HG03139 (cell line): ENCODE measurements around the gene EGFR.

Experiments
- ATAC-seq: cut with Tn5 transposase; IDR thresholded peaks from one replicate; pipeline ENCODE4 v1.9.1; 2021; ENCODE audit not compliant: unreplicated experiment

EGFR gene

DNA sequence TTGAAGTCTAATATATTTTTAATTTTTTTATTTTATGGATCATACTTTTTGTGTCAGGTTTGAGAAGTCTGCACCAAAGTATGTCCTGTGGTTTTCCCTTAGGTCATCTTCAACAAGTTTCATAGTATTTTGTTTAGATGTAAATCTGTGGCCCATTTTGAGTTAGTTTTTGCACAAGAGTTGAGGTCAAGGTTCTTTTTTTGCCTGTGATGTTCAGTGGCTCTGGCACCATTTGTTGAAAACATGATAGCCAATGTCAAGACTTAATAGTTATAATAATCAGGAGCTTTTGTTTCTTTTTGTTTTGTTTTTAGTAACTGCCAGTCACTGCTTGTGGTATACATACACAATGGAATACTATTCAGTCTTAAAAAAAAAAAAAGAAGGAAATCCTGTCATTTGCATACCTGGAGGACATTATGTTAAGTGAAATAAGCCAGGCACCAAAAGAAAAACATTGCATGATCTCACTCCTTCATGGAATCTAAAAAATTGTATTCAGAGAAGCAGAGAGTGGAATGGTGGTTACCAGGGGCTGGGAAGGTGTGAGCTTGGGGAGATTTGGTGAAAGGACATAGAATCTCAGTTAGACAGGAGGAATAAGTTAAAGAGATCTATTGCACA, 61.3 kb downstream of the EGFR start:
- ATAC-seq, result no peak

DNA sequence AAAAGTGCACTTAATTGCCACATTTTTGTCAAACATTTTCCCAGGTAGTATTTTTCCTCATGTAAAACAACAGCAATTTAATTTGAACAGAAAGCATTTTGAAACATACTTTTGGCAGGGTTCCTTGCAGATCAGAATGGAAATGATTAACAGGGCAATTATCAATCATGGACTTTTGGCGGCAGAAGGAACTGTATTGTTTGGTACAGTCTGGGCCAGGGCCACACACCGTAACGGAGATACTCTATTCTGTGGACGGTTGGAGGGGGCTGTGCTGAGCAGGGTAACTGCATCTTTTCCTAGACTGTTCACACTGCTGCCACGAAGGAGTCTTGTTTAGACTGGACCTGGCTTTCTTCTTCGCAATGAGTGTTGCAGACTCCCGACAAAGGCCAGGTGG, 62.3 kb downstream of the EGFR start:
- no peak for ATAC-seq

DNA sequence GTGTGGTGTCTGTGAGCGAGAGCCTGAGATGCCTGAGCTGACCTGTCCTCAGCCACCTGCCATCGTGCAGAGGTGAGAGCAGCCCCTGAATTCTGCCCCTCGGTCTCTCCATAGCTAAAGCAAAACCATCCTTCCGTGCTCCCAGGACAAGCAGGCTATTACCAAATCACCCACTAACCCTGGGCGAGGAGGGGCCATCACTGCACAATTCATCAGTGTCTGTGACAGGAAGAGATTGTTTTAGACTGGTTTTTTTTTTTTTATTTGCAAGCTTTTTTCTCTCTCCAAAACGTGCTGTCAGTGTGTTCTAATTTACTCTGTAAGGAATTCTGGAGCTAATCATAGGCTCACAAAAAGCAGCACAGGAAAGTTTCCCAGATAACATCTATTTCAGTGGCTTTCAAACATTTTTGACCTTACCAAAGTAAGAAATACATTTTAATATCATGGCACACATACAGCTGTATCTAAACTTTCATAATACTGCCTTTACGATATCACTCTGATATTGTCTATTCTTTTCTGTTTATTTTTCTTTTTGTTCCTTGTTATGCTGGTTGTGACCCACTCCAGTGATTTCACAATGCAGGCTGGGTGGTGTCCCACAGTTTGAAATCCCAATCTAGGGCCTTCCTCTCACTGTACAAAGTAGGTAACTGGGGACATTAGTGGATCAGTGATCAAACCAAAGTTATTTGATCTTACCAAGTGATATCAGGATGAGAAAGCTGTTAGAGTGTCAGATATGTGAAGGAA, 62.8 kb downstream of the EGFR start:
- no peak for ATAC-seq

DNA sequence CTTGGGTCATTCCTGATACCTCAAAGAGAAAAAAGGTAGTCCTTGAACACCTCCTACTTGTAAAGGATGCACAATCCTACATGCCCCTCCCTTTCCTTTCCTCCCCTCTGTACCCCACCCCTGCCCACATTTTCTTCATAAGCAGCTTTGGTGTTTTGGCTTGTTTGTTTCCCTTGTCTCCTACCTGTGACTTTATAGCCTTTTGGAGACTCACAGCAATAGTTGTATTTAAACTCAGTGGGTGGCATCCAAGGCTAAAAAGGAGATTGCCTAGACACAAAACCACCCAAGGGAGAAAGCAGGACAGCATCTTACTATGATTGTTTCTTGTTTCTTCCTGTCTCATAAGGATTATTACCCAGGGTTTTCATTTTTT, 63.4 kb downstream of the EGFR start:
- no peak for ATAC-seq

DNA sequence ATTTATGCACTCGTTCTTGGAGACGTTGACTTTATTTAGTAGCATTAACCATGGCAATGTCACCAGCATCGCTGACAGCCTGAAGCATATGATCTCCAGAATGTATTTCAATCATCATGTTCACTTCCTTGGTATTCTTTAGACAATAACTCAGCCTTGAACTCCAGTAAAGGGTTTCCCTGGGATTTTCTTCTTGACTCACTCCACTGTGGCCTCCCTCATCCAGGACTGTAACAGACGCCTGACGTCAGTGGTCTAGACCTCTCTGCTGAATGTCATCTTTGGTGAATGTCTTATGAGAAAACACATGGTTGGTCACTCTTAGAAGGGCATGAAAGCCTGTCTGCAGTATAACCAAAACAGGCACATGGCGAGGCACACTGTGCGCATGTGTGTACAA, 64.4 kb downstream of the EGFR start:
- ATAC-seq, result no peak

- no peak for ATAC-seq
Observed at GRCh38 chr7:55084307-55084706, 65.5 kb downstream of the EGFR start.

- no peak for ATAC-seq
Observed at GRCh38 chr7:55085511-55086412, 66.9 kb downstream of the EGFR start.

GRCh38 chr7:55086413-55087201, 67.8 kb downstream of the EGFR start:
- peak; percentile 51 for ATAC-seq

- no peak for ATAC-seq
Observed at GRCh38 chr7:55087521-55087961, 68.7 kb downstream of the EGFR start.

DNA sequence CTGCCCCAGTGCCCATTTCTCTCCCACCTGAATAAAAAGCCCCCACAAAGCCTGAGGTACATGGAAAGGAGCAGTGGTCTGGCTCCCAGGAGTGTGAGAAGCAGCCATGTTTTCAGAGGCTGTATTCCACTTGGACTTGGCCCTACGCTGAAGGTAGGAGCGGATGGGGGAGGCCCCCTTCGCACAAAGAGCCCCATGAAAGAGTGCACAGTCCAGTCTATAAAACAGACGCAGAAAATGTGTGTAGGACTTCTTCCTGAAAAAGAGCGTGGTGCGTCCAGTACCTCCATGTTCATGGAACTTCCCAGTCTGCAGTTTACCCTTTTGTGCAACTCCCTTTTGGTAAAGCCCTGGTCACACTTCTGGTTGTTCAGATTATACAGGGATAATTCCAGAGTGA, 69.3 kb downstream of the EGFR start:
- ATAC-seq, result no peak

DNA sequence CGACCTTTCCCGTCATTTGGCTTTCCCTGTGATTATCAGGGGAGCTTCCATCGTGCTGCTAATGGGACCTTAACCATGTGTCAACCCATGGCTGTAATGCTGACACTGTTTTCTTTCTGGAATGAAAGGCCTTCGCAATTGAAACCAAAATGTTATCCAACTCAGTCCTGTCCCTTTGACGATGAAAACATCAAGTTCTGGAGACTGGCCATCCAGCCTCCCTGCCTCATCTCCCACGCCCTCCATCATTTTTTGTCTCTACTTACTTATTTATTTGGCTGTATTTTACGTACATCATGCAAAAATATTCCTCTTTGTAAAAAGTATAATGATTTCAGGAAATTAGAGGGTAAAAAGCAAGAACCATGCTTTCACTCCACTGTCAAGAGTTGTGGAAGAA, 69.8 kb downstream of the EGFR start:
- no peak for ATAC-seq

- no peak for ATAC-seq
Observed at GRCh38 chr7:55092186-55092974, 73.6 kb downstream of the EGFR start.

DNA sequence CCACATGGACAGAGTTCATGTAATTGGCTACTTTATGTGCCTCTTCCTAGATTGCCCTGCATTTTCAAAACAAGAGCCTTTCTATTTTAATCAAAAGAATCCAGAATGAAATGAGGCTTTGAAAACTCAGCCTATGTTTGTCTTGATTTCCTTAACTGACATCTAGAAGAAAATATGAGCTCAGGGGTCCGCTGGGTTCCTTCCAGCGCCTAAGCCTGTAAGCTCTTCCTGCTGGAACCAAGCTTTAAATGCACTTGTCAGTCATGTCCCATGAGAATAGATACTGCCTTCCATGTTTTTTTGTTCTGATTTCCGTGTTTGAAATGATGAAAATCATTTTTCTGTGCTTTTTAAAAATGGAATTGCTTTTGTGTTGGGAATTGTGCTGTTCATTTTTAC, 74.2 kb downstream of the EGFR start:
- no peak for ATAC-seq

- no peak for ATAC-seq
Observed at GRCh38 chr7:55093674-55094073, 74.9 kb downstream of the EGFR start.

DNA sequence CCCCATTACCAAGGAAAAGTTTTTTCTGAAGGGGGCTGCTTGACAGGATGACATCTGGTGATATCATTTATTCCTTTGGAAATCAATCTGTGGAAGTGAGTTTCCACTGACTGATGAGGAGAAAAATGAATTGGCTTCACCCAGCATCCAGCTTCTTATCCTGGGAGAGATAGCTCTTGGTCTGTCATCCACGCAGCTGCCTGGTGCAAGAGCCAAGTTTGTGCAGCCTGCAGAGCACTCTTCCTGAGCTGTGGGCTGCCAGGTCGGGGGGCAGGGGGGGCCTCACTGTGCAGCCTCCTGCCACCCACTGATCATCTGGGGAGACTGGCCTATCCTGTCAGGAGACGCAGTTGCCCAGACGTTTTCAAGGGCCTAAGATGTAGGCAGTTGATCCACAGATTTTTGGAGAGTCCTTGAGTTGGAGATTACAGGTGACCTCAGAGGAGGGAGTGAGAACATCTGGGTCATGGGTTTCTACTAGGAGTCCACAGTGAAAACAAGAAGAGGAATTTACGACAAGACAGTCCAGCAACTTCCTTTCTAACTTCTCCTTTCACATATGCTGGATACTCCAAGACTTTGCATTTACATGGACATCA, 75.4 kb downstream of the EGFR start:
- no peak for ATAC-seq

- ATAC-seq, result no peak
Observed at GRCh38 chr7:55095672-55096071, 76.9 kb downstream of the EGFR start.

DNA sequence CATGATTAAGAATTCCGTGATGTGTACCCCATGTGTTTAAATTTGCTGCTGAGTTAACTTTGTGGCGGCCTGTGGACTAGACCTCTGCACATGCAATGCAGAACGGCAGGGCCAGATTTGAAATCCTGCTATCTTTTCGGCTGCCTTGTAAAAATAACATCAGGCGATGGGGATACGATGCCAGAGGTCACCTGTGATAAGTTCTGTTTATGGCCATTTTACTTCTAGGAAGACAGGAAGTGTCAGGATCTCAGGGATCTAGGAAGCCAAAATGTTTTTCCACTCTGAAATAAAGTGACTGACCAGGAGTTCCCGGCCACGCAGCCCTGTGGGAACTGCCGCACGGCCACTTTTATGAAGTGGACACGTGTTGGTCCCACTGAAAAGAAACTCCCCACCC, 77.5 kb downstream of the EGFR start:
- ATAC-seq, result no peak

GRCh38 chr7:55097100-55097499, 78.3 kb downstream of the EGFR start:
- ATAC-seq, result no peak

- ATAC-seq, result no peak
Observed at GRCh38 chr7:55099066-55099820, 80.4 kb downstream of the EGFR start.
